Measurements from ENCODE around the gene PTPRA. TPM values are rescaled to one million over a fixed set of nuclear protein-coding genes. Genes with fewer than 3 reads are reported as not detected.

PTPRA gene
- total RNA-seq, 1 experiment from 2014 or later: 56.9 TPM

- H3K9me3 ChIP-seq (ENCODE audit: low read depth, low read length, poor library complexity, severe bottlenecking): no peaks in the 10 kb centered on the region
- no peaks in the 10 kb centered on the region for H3K27me3 ChIP-seq (replicated peaks; ENCODE audit: insufficient read depth, low read depth, low read length, poor library complexity)
- no peaks in the 10 kb centered on the region for H3K36me3 ChIP-seq (ENCODE audit: insufficient read depth, low read length, poor library complexity, severe bottlenecking)
- no TSS peak for BruUV-seq (replicated peaks)
- ChIA-PET POLR2A (ENCODE audit: low non-redundant PET) (no interaction called here), CTCF (no interaction called here)
- H3K4me1 ChIP-seq (ENCODE audit: insufficient read depth, low read length, poor library complexity, severe bottlenecking): peaks cover 7% of the 10 kb centered on the region
- H3K4me3 ChIP-seq (ENCODE audit: low read depth, low read length, poor library complexity, severe bottlenecking): no peak overlapping the region
- TF ChIP-seq EZH2 (IDR thresholded peaks at IDR 0.05; ENCODE audit: borderline replicate concordance, low read depth, low read length, poor library complexity, severe bottlenecking) (no peak), CTCF (conservative IDR thresholded peaks at IDR 0.05; ENCODE audit: low read depth, low read length) (no peak)
- no peak for DNase-seq (ENCODE audit: low spot score)
- no peak overlapping the region for H3K27ac ChIP-seq (ENCODE audit: low read depth, low read length, poor library complexity, severe bottlenecking)
- intact Hi-C loops (cut with micrococcal nuclease; ENCODE audit: unreplicated experiment): no loop called here
Observed at GRCh38 chr20:2878515-2878914, 5.2 kb downstream of the PTPRA start.

GRCh38 chr20:2879146-2879545 is 5.9 kb downstream of the PTPRA start:
- no peak overlapping the region for H3K27ac ChIP-seq (ENCODE audit: low read depth, low read length, poor library complexity, severe bottlenecking)
- TF ChIP-seq CTCF (conservative IDR thresholded peaks at IDR 0.05; ENCODE audit: low read depth, low read length): no peak
- TF ChIP-seq EZH2 (IDR thresholded peaks at IDR 0.05; ENCODE audit: borderline replicate concordance, low read depth, low read length, poor library complexity, severe bottlenecking): no peak
- CTCF ChIA-PET: no interaction called here
- no peaks in the 10 kb centered on the region for H3K27me3 ChIP-seq (replicated peaks; ENCODE audit: insufficient read depth, low read depth, low read length, poor library complexity)
- intact Hi-C loops (cut with micrococcal nuclease; ENCODE audit: unreplicated experiment): no loop called here
- no peaks in the 10 kb centered on the region for H3K36me3 ChIP-seq (ENCODE audit: insufficient read depth, low read length, poor library complexity, severe bottlenecking)
- POLR2A ChIA-PET (ENCODE audit: low non-redundant PET): no interaction called here
- no TSS peak for BruUV-seq (replicated peaks)
- DNase-seq (ENCODE audit: low spot score): no peak
- H3K9me3 ChIP-seq (ENCODE audit: low read depth, low read length, poor library complexity, severe bottlenecking): no peaks in the 10 kb centered on the region
- H3K4me1 ChIP-seq (ENCODE audit: insufficient read depth, low read length, poor library complexity, severe bottlenecking): peaks cover 7% of the 10 kb centered on the region
- H3K4me3 ChIP-seq (ENCODE audit: low read depth, low read length, poor library complexity, severe bottlenecking): no peak overlapping the region

DNA sequence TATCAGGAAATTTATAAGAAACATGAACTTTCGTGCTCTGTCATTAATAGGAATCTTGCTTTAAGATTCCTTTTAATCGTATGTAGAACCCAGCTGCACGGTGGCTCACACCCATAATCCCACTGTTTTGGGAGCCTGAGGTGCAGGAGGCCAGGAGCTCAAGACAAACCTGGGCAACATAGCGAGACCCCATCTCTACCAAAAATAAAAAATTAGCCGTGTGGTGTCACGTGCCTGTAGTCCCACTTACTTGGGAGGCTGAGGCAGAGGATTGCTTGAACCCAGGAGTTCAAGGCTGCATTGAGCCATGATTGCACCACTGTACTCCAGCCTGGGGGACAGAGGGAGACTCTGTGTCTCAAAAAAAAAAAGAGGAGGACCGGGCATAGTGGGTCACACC is 7.4 kb downstream of the PTPRA start:
- no peaks in the 10 kb centered on the region for H3K9me3 ChIP-seq (ENCODE audit: low read depth, low read length, poor library complexity, severe bottlenecking)
- ChIA-PET POLR2A (ENCODE audit: low non-redundant PET) (no interaction called here), CTCF (no interaction called here)
- H3K36me3 ChIP-seq (ENCODE audit: insufficient read depth, low read length, poor library complexity, severe bottlenecking): no peaks in the 10 kb centered on the region
- H3K27me3 ChIP-seq (replicated peaks; ENCODE audit: insufficient read depth, low read depth, low read length, poor library complexity): no peaks in the 10 kb centered on the region
- no peak overlapping the region for H3K4me3 ChIP-seq (ENCODE audit: low read depth, low read length, poor library complexity, severe bottlenecking)
- BruUV-seq (replicated peaks): no TSS peak
- DNase-seq (ENCODE audit: low spot score): no peak
- no peak overlapping the region for H3K27ac ChIP-seq (ENCODE audit: low read depth, low read length, poor library complexity, severe bottlenecking)
- peaks cover 1% of the 10 kb centered on the region for H3K4me1 ChIP-seq (ENCODE audit: insufficient read depth, low read length, poor library complexity, severe bottlenecking)
- no peak for TF ChIP-seq EZH2 (IDR thresholded peaks at IDR 0.05; ENCODE audit: borderline replicate concordance, low read depth, low read length, poor library complexity, severe bottlenecking)
- TF ChIP-seq CTCF (conservative IDR thresholded peaks at IDR 0.05; ENCODE audit: low read depth, low read length): no peak
- intact Hi-C loops (cut with micrococcal nuclease; ENCODE audit: unreplicated experiment): no loop called here
